ENCODE data around the gene RABGAP1L.

DNA sequence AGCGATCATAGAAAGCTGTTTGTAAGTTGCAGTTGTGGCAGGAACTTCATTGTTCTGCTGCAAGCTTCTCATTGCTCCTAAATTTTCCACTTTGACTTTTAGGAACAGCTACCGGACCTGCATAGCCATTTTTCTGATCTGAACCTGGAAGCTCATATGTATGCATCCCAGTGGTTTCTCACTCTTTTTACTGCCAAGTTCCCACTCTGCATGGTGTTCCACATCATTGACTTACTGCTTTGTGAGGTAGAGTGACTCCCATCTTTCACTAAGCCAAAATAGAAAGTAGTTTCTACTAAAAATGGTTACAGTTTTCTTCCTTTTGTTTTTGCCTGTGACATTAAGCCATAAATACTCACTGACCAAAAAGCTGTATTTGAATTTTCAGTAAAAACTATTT lies 542.7 kb downstream of the RABGAP1L start:
- TF ChIP-seq YY1 (IDR thresholded peaks at IDR 0.05; ENCODE audit: insufficient read depth, insufficient read length), result no peak
- no peak for TF ChIP-seq SUZ12 (IDR thresholded peaks at IDR 0.05; ENCODE audit: extremely low read depth, insufficient read depth, insufficient read length)

Data from NT2/D1 (cell line).